ENCODE measurements around the gene PRDM16. TPM values are rescaled to one million over a fixed set of nuclear protein-coding genes. Genes with fewer than 3 reads are reported as not detected.

PRDM16 gene
- total RNA-seq, 2 experiments from 2014 or later, result 1.1 to 2.3 TPM

DNA sequence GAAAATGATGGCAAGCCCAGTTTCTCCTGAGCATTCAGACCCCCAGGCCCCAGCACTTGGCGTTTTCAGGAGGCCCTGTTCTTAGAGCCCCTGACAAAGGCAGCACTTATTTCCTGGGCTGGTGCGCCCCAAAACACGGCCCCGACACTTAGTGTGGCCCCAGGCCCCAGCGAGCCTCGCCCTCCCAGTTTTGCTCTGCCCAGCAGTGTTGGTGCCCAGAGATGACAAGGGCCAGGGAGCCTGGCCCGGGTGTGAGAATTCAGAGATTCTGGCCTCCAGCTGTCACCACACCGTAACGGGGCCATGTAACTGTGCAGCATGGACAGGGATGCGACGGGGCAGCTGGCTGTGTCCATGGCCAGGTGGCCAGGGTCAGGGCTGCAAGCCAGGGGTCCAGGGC, 367.4 kb downstream of the PRDM16 start:
- no peak for DNase-seq
- no peaks in the 10 kb centered on the region for H3K27me3 Mint-ChIP-seq
- H3K4me1 Mint-ChIP-seq, result no peaks in the 10 kb centered on the region
- ChIA-PET POLR2A (no interaction called here), CTCF (no interaction called here)
- H3K9me3 Mint-ChIP-seq, result no peaks in the 10 kb centered on the region
- H3K36me3 Mint-ChIP-seq (ENCODE audit: low read depth), result no peaks in the 10 kb centered on the region
- H3K4me3 Mint-ChIP-seq, result no peak overlapping the region
- no peak overlapping the region for H3K27ac Mint-ChIP-seq

DNA sequence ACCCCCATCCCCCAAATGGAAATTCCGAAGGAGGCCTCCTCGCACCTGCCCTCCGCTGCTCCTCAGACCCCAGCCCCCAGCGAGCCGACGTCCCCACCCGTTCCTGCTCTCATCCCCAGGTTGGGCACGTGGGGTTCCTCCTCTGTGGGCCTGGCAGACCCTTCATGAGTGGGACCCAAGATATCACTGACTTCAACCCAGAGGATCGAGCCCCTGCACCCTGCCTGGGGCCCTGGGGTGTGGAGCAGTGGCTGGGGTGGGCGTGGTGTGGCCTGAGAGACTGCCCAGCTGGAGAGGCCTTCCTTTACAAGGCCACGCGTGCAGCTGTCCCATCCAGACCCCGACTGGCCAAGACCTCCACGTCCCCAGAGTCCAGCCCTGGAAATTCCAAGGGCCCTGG, 367.9 kb downstream of the PRDM16 start:
- H3K9me3 Mint-ChIP-seq, result no peaks in the 10 kb centered on the region
- DNase-seq, result no peak
- ChIA-PET CTCF (no interaction called here), POLR2A (no interaction called here)
- no peak overlapping the region for H3K27ac Mint-ChIP-seq
- H3K4me1 Mint-ChIP-seq, result no peaks in the 10 kb centered on the region
- no peaks in the 10 kb centered on the region for H3K36me3 Mint-ChIP-seq (ENCODE audit: low read depth)
- H3K27me3 Mint-ChIP-seq, result no peaks in the 10 kb centered on the region
- H3K4me3 Mint-ChIP-seq, result no peak overlapping the region

DNA sequence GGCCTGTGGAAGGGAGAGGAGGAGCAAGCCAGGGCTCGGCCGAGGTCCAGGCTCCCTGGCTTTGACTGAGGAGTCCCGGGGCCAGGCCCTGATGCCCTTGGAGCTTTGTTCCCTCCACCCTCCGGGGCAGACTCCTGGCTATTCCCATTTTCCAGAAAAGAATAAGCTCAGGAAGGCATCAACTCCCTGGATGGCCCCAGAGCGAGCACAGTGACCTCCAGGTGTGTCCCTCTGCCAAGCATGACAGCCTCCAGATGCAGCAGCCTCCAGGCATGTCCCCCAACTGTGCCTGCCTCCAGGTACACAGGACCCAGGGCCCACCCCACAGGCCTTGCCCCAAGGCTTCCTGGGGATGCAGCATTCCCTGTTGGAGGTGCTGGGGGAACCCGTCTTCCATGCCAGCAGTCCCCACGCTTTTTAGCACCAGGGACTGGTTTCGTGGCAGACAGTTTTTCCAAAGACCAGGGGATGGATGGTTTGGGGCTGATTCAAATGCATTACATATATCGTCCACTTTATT, 369.7 kb downstream of the PRDM16 start:
- H3K27ac Mint-ChIP-seq, result no peak overlapping the region
- H3K9me3 Mint-ChIP-seq, result no peaks in the 10 kb centered on the region
- H3K27me3 Mint-ChIP-seq, result no peaks in the 10 kb centered on the region
- H3K4me1 Mint-ChIP-seq, result no peaks in the 10 kb centered on the region
- no peaks in the 10 kb centered on the region for H3K36me3 Mint-ChIP-seq (ENCODE audit: low read depth)
- H3K4me3 Mint-ChIP-seq, result no peak overlapping the region
- ChIA-PET CTCF (no interaction called here), POLR2A (no interaction called here)
- no peak for DNase-seq

DNA sequence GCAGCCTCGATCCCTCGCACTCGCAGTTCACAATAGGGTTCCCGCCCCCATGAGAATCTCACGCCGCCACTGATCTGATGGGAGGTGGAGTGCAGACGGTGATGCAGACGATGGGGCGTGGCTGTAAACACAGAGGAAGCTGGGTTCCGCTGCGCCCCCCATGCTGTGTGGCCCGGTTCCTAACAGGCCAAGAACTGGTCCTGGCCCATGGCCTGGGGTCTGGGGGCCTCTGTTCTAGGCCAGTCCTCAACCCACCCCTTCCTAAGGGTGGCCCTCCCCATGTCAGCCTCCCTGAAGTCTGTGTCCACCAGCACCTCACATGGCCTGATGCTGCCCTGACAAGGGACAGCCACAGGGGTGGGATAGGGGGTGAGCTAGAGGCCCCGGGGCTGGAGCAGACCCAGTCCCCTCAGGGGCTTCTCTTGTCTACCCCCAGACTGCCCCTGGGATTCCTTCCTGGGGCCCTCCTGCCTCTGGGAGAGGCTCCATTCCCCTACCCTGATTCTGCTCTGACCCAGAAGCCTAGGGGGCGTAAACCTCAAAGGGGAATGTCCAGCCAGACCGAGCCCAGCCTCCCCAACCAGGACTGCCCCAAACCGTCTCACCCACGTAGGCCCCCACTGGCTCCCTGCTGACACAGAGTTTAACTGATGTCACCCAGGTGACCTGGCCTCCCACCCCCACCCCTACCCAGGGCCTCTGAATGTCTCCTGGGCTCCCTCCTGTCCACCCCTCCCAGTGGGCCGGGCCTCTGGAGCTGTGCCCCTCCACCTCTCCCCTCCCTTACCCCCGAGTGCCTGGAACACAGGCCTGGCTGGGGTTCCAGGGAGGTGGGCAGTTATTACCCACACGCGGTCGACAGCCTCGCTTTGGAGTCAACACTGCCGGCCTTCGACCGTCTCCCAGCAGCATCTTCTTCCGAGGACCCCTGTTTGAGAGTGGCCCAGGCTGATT, 370.6 kb downstream of the PRDM16 start:
- Mint-ChIP-seq H3K27me3 (no peaks in the 10 kb centered on the region), H3K36me3 (ENCODE audit: low read depth) (no peaks in the 10 kb centered on the region), H3K27ac (no peak overlapping the region), H3K4me3 (no peak overlapping the region), H3K9me3 (no peaks in the 10 kb centered on the region), H3K4me1 (no peaks in the 10 kb centered on the region)
- ChIA-PET POLR2A (no interaction called here), CTCF (no interaction called here)
- no peak for DNase-seq

DNA sequence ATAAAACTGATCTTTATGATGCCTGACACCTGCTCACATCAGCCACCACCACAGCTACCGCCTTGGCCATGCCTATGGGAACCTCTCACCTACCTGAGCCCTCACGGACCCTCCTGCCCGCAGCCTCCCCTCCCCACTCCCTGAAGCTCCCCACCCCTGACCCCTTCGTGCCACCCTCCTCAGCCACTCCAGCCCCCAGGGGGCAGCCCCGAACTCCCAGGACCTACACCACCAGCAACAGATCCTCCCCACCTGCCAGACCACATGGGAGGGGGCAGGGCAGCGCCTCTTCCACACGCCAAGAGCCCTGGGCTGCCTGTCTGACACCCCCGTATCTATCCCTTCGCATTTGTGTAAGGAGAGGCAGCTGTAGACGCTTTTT, 371.3 kb downstream of the PRDM16 start:
- Mint-ChIP-seq H3K4me3 (no peak overlapping the region), H3K27ac (no peak overlapping the region), H3K36me3 (ENCODE audit: low read depth) (no peaks in the 10 kb centered on the region), H3K27me3 (no peaks in the 10 kb centered on the region), H3K4me1 (no peaks in the 10 kb centered on the region), H3K9me3 (no peaks in the 10 kb centered on the region)
- no peak for DNase-seq
- CTCF ChIA-PET, result no interaction called here
- POLR2A ChIA-PET, result no interaction called here

DNA sequence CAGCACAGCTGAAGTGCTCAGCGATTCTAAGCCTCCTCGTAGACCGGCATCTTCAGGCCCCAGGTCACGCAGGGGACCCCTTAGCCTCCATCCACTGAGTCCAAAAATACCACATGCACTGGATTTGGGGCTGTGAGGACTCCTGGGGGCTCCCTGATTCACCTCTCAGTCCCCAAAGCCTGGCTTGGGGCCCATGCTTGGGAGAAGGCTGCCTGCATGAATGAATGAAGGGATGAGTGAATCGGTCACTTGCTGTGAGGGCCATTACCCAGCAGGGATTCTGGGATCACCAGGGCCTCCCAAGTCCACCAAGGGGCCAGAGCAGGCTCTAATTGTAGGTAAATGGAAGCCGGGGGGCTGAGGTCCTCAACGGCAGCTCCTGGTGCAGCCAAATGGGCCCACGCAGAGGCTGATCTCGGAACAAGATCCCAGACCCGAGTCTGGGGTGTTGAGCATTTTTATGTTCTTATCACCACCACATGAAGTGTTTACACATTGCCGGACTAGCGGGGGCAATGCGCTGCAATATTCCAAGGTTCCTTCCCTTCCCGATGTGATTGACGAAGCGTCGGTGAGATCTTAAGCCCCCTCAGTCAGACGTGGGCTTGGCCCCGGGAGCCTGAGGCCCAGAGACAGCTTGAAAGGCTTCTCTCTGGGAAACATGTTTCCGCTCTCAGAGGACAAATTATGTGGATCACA, 371.9 kb downstream of the PRDM16 start:
- no peak for DNase-seq
- Mint-ChIP-seq H3K4me3 (no peak overlapping the region), H3K36me3 (ENCODE audit: low read depth) (no peaks in the 10 kb centered on the region), H3K27ac (no peak overlapping the region), H3K4me1 (no peaks in the 10 kb centered on the region), H3K9me3 (no peaks in the 10 kb centered on the region), H3K27me3 (no peaks in the 10 kb centered on the region)
- CTCF ChIA-PET, result no interaction called here
- POLR2A ChIA-PET, result no interaction called here

DNA sequence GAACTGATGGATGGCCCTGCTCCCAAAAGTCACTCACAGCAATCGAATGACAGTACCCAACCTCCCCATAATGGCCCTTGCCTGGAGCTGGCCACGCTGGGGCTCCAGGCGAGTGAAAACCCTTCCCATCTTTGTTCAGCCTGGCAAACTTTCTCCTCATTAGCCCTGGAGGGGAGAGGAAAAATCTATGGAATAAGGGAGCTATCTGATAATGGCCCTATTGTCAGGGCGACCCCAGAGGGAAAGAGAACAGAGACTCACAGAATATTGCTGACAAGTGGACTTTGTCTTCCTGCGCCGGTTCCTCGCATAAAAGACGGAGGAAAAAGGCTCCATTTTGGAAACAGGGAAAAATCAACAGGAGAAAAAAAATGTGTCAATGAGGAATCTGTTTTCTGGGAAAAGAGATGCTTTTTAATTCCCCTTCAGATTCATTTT, 372.4 kb downstream of the PRDM16 start:
- H3K27me3 Mint-ChIP-seq, result no peaks in the 10 kb centered on the region
- H3K27ac Mint-ChIP-seq, result no peak overlapping the region
- H3K36me3 Mint-ChIP-seq (ENCODE audit: low read depth), result no peaks in the 10 kb centered on the region
- H3K4me3 Mint-ChIP-seq, result no peak overlapping the region
- DNase-seq, result no peak
- CTCF ChIA-PET, result interaction anchor here (0.5 kb wide), 1 partner anchor 84 kb away, joined by 4 read pairs; no protein-coding TSS in a partner anchor
- no peaks in the 10 kb centered on the region for H3K4me1 Mint-ChIP-seq
- H3K9me3 Mint-ChIP-seq, result peaks cover 2% of the 10 kb centered on the region
- POLR2A ChIA-PET, result no interaction called here

DNA sequence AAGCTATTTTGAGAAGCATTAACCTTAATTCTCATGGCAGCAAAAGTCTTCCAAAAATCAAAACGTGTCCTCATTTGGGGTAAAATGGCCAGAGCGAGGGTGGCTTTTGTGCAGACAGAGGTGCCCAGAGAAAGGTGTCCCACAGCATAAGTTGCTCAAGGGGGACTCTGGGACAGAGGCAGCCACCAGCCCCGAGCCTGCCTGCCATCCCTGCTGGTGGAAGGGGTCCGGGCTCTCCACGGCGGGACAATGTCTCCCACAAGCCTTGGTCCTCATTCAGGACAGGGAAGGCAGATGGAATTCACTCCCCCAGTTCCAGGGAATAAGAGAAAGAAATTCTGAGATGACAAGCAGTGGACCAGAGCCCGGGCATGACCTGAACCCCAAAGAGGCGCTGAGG, 372.9 kb downstream of the PRDM16 start:
- ChIA-PET POLR2A (no interaction called here), CTCF (interaction anchor here (0.5 kb wide), 1 partner anchor 85 kb away, joined by 4 read pairs; no protein-coding TSS in a partner anchor)
- Mint-ChIP-seq H3K4me1 (no peaks in the 10 kb centered on the region), H3K27me3 (no peaks in the 10 kb centered on the region), H3K9me3 (peaks cover 2% of the 10 kb centered on the region), H3K27ac (no peak overlapping the region), H3K36me3 (ENCODE audit: low read depth) (no peaks in the 10 kb centered on the region), H3K4me3 (no peak overlapping the region)
- DNase-seq, result no peak

DNA sequence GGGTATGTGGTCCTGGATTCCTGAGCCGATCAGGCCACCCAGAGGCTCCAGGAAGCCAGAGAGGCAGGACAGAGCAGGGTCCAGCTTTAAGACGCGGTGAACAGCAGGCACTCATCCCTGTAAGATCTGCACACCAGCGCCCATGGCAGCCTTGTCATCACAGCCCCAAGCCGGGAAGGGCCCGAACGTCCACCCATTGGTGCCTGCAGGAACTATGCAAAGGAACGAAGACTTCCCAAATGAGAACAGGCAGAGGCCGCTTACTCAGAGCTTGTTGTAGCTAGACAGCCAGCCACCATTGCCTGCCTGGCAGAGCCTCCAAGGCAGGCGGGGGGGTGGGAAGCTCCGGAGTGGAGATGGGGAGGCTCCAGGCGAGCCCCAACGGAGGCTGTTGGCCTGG, 373.3 kb downstream of the PRDM16 start:
- ChIA-PET POLR2A (no interaction called here), CTCF (no interaction called here)
- H3K9me3 Mint-ChIP-seq, result peaks cover 2% of the 10 kb centered on the region
- no peaks in the 10 kb centered on the region for H3K27me3 Mint-ChIP-seq
- no peak overlapping the region for H3K27ac Mint-ChIP-seq
- no peaks in the 10 kb centered on the region for H3K36me3 Mint-ChIP-seq (ENCODE audit: low read depth)
- no peaks in the 10 kb centered on the region for H3K4me1 Mint-ChIP-seq
- no peak overlapping the region for H3K4me3 Mint-ChIP-seq
- no peak for DNase-seq

DNA sequence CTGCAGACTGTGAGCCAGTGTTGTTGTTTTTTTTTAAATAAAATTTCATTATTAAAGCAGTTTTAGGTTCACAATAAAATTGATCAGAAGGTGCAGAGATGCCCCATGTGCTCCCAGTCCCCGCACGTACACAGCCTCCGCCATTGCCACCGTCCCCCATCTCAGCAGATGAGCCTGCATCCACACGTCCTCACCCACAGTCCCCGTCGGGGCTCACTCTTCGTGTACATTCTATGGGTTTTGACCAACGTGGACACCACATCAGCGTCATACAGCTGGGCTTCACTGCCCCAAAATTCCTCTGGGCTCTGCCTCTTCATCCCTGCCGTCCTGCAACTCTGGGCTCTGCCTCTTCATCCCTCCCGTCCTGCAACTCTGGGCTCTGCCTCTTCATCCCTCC, 373.9 kb downstream of the PRDM16 start:
- Mint-ChIP-seq H3K9me3 (peaks cover 2% of the 10 kb centered on the region), H3K27ac (no peak overlapping the region), H3K36me3 (ENCODE audit: low read depth) (no peaks in the 10 kb centered on the region), H3K4me3 (no peak overlapping the region), H3K4me1 (no peaks in the 10 kb centered on the region), H3K27me3 (no peaks in the 10 kb centered on the region)
- POLR2A ChIA-PET, result no interaction called here
- CTCF ChIA-PET, result no interaction called here
- no peak for DNase-seq

DNA sequence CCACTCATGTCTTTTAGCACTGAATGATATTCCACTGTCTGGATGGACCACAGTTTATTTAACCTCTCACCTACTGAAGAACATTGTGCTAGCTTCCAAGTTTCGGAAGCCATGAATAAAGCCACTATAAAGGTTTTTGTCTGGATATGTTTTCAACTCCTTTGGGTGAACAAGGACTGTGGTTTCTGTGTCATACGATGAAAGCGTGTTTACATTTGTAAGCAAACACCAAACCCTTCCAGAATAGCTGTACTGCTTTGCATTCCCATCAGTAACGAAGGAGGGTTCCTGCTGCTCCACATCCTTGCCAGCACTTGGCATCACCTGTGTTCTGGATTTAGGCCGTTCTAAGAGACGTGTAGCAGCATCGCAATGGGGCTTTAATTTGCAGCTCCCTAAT, 374.8 kb downstream of the PRDM16 start:
- peaks cover 2% of the 10 kb centered on the region for H3K9me3 Mint-ChIP-seq
- no peak overlapping the region for H3K4me3 Mint-ChIP-seq
- ChIA-PET POLR2A (no interaction called here), CTCF (no interaction called here)
- no peaks in the 10 kb centered on the region for H3K27me3 Mint-ChIP-seq
- no peak for DNase-seq
- no peaks in the 10 kb centered on the region for H3K36me3 Mint-ChIP-seq (ENCODE audit: low read depth)
- no peak overlapping the region for H3K27ac Mint-ChIP-seq
- no peaks in the 10 kb centered on the region for H3K4me1 Mint-ChIP-seq

DNA sequence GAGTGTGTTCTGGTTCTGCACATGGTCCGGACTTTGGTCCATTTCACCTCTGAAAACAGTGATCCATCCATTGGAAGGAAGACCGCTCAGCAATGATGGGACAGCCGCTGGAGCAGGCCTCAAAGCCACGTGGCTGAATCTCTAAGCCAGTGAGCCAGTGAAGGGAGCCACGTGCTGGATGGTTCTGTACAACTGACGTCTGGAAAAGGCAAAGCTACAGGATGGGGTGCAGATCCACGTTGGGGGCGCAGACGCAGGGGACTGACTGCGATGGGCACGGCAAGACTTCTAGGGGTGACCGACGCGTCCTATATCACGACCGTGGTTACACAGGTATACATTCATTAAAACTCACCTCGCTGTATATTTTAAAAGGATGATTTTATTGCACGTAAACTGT, 375.3 kb downstream of the PRDM16 start:
- no peak for DNase-seq
- Mint-ChIP-seq H3K27me3 (no peaks in the 10 kb centered on the region), H3K4me1 (no peaks in the 10 kb centered on the region), H3K4me3 (no peak overlapping the region), H3K36me3 (ENCODE audit: low read depth) (no peaks in the 10 kb centered on the region), H3K9me3 (peaks cover 2% of the 10 kb centered on the region), H3K27ac (no peak overlapping the region)
- ChIA-PET POLR2A (no interaction called here), CTCF (no interaction called here)

DNA sequence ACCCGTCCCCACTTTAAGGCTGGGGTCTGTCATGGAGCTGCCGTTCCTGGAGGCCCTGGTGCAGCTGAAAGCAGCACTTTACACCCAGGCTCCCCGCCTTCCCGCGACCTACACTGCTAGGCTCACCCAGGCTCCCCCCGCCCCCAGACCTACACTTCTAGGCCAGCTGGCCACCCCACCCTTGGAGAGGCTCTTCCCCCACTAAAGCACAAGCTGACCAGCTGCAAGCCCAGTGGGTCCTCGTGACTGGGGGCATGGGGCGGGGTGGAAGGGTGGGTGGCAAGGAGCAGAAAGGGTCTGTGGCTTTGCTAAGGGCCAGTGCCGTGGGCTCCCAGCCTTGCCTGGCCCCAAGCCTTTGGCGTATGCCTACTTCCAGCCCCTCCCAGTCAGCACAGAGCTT, 375.7 kb downstream of the PRDM16 start:
- Mint-ChIP-seq H3K4me1 (no peaks in the 10 kb centered on the region), H3K36me3 (ENCODE audit: low read depth) (no peaks in the 10 kb centered on the region), H3K27me3 (no peaks in the 10 kb centered on the region), H3K9me3 (peaks cover 2% of the 10 kb centered on the region), H3K4me3 (no peak overlapping the region), H3K27ac (no peak overlapping the region)
- ChIA-PET CTCF (no interaction called here), POLR2A (no interaction called here)
- no peak for DNase-seq

Data from activated CD4-positive, alpha-beta T cell treated with anti-CD3 and anti-CD28 coated beads, Interleukin-2, amount 10 ng/mL, durations not matched to agents 7 days and 5 days (primary cell).